Effector CD8-positive, alpha-beta T cell (primary cell): ENCODE measurements around the gene SLC16A7.

Experiments used
- DNase-seq: peaks from one replicate; lab custom pipeline; 2025; lab: John Stamatoyannopoulos, UW

SLC16A7 gene

DNA sequence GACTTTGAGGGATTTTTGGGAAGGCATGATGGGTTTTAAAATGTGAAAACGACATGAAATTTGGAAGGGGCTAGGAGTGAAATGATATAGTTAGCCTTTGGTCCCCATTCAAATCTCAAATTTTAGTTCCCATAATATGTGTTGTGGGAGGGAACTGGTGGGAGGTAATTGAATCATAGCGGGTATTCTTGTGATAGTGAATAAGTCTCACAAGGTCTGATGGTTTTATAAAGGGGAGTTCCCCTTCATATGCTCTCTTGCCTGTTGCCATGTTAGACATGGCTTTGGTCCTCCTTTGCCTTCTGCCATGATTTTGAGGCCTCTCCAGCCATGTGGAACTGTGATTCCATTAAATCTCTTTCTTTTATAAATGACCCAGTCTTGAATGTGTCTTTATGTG lies 72.8 kb downstream of the SLC16A7 start:
- no peak for DNase-seq

DNA sequence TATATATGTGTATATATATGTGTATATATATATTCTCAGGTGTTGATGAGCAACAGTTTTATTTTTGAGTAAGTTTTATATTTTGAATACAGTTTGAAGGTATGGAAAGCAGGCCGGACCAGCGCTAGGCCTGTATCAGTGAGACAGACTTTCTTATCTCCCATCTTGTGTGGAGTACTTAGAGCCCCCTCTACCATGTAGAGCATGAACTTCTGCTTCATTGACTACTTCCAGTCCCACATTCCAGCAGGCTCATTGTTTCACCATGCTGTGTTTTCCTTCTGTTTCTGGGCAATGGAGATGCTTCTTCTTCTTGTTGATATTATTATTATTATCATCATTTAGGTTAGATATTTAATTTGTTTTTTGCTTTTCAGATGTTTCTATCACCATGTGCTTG lies 76.4 kb downstream of the SLC16A7 start:
- DNase-seq = no peak

DNA sequence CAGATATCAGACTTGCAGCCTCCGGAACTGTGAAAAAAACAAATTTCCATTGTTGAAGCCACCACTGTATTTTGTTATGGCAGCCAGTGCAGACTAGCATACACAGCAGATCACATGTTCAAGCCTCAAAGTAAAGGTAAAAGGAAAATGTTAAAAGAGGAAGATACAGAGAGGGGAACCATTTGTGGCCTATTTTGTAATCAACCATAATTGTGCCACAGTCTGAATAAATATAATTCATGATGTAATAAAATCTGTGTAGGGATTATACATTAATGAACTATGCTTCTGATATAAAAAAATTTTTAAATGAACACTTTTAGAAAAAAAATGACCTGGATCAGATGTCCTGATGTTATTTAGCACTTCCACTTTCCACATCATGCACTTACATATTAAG lies 79.6 kb downstream of the SLC16A7 start:
- no peak for DNase-seq

DNA sequence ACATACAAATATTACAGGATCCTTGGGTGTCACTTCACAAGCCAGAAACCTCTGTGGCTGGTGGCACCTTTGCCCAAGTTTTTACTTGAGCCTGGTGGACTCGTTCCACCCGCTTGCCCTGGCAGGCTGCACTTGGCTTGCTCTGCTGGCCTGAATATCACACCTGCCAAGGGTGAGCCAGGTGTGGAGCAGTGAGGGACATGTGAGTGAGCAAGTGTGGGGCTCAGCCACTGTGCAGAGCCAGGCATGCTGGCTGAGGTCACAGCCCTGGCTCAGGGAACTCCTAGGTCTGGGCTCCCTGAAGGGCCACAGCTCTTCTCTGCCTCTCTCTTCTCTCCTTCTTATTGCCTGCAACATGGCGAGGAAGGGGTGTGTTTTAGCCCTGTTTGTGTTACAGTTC lies 82.0 kb downstream of the SLC16A7 start:
- no peak for DNase-seq

DNA sequence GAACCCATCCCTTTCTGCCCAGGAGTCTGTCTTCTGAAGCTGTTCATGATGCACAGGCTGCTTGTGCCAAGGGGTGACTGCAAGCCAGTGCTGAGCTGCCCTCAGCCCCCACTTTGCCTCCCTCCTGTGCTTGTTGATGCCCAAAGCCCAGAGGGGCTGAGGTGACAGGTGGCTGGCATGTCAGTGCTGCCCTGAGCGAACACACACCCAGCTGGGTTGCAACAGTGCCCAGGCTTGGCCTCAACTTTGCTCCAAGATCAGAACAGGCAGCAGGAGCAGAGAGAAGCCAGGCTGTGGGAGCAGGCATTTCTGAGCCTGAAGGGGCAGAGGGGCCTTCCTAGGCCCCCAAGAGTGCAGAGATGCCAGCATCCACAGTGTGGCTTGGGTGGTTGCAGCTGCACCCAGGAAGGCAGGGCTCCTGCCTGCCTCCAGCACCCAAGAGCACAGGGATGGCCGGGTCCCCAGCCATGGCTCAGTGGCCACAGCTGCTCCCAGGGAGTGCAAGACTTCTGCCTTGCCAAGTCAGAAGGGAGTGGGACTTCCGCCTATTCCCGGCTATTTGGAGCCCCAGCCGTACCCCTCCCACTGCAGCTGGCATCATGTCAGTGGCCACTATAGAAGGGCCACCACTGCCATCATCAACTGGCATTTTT lies 83.1 kb downstream of the SLC16A7 start:
- DNase-seq = no peak

DNA sequence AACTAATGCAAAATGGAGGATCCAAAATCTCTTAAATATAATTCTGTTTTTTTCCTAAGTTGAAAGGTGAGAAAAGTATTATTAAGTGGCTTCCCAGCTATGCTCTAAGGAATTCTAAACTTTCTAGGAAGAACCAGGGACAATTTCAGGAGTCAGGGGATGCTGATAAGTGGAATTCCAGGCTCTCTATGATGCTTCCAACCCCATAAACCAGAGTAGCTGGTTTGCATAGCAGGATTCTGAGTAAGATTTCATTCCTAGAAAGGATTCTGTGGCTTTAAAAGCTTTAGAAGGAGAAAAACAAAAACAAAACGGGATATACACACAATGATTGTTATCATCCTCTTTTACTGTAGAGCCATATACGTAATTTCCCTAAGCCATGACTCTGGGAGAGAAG lies 93.9 kb downstream of the SLC16A7 start:
- DNase-seq = no peak

DNA sequence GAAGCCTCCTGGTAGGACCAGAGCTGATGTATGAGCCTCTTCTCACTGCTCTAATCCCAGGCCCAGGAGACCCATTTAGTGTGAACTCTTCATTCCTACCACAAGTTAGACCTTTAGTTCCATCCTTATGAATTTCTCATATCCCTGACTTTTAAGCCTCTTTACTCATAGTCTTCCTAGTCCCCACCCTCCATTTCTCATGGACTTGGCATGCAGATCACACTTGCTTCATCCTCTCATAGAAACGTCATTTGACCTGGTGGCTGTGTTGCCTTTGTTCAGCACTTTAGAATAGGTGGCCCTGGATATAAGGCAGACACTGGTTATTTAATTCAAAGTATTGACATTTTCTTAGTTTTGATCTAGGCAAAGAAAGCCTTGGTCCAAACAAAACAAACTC lies 99.5 kb downstream of the SLC16A7 start:
- DNase-seq = no peak

DNA sequence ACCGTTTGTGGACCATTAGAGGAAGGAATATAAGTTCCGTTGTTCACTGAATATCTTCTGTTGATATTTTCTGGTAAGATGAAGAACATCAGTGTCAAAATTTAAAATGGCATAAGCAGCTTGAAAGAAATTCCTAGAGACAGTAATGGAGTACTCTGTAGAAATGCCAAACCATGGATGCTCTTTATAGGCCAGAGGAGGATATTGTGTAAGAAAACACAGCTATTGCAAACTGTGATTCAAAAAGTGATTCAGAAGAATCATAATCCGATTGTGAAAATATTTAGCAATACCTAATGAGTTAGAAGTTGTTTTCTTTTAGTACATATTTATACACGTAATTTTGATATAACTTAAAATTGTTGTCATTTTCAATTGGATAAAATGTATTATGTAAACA lies 102.8 kb downstream of the SLC16A7 start:
- no peak for DNase-seq

DNA sequence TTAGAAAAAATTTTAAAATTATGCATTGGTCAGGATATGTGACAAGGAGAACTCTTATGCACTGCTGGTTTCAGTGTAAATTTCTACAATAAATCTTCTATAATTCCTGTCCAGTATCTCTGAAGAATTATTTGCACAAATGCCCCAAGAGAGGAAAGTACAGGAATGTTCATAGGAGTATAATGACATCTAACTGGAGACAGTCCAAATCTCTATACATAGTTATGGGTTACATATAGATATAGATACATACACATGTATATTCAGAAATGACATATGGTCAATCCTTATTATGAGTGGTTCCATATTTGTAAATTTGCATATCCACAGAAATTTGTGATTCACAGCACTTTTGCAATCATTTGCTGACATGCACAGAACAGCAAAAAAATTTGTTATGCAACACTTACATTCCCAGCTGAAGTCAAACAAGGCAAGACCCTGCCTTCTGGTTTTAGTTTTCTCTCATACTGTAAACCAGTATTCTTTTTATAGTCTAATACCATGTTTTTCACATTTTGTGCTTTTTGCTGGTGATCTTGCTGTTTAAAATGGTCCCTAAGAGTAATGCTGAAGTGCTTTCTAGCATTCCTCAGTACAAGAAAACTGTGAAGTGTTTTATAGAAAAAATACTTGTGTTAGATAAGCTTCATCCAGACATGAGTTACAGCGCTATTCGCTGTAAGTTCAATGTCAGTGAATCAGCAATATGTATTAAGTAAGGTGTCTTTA lies 103.8 kb downstream of the SLC16A7 start:
- no peak for DNase-seq

DNA sequence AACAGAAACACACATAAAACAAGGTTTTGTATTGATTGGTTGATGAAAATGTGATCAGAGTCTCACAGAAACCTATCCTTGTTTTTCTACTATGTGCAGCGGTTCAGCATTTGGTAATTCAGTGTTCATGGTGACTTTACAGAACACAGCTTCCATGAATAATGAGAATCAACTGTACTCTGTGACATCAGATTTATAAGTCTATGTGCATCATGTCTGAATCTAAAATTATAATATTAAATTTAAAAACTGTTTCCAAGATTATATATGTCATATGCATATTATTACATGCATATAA lies 104.3 kb downstream of the SLC16A7 start:
- DNase-seq = no peak

DNA sequence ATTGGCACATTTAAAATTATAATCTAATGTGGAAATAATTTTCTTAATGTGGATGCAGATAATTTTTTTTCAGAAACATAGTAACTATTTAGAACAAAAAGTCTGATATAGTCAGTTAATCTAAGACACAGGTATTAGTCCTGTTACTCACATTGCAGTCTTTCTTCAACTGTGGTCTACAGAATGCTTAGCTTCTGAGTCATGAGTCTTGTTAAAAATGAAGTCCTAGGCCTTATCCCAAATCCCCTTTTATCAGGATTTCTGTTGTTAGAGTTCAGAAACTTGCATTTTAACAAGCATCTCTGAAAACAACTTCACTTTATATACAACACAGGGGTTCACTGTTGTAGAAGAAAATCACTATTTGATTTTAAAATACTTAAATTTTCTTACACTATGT lies 112.2 kb downstream of the SLC16A7 start:
- no peak for DNase-seq

DNA sequence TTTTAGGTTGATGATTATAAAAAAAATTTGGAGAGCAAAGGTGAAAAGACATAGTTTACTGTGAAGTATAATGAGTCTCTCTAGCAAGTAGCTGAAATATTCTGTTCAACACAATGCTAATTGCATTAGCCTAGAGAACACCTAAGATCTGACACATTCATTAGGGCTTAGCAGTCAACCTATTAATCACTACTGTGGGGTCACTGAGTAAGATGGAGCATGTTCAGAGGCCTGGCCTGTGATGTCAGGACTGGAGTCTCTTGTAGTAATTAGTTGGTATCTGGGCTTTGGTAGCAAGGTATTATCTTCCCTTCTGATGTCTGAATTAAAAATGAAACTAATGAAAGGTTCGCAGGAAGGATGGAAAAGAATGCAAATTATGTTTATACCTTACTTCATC lies 112.7 kb downstream of the SLC16A7 start:
- no peak for DNase-seq

DNA sequence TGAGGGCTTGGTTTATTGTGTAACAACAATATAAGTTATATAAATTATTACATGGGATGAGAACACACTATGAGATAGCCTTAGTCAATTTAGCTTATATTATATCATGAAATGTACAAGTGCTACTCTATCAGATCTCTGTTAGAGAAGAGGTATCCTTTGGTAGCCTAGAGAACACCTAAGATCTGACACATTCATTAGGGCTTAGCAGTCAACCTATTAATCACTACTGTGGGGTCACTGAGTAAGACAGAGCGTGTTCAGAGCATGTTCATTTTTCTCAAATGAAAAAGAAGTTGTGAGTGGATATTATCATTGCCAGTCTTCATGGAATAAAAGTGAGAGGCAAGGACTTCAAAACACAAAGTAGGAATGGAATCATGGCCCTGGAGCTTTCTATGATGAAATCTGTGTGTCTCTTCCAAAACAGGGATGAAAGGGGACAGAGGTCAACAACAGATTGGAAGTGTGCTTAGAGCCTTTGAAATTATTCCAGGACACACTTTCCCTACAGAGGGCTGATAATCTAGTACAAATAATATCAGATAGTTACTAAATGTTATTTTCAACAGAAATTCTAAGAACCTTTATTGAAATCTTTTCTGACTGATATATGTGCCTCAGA lies 114.3 kb downstream of the SLC16A7 start:
- DNase-seq = no peak

DNA sequence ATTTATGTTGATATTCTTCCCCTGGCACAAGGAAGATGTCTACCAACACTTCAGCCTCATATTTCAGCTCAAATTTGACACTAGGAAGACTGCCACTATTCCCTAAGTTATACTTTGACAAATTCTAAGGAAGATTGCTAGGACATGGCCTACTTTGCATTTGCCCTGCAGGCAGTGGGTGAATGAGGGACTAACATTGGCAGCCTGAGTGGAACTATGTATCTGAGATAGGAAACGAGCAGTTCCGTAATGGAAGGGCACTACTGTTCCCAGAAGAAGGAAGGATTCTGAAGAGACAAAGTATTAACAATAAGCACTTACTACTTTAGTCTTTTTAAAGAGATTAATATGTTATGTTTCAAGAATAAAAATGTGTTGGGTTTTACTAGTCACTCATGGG lies 115.1 kb downstream of the SLC16A7 start:
- DNase-seq = no peak

DNA sequence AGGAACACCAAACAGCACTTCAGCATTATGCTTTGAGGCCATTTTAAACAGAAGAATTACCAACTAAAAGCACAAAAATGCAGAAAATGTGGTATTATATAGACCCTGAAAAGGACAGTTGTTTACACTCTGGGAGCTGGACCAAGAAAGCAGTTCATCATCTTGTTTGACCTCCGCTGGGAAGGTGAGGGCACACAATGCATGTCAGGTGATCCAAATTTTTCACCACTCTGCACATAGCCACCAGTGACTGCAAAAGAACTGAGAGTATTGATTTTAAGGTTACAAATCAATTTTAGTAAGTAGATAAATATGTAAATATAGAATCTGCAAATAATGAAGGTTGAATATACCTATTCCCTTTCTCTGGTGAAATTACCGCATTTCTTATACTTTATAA lies 119.6 kb downstream of the SLC16A7 start:
- DNase-seq = no peak

DNA sequence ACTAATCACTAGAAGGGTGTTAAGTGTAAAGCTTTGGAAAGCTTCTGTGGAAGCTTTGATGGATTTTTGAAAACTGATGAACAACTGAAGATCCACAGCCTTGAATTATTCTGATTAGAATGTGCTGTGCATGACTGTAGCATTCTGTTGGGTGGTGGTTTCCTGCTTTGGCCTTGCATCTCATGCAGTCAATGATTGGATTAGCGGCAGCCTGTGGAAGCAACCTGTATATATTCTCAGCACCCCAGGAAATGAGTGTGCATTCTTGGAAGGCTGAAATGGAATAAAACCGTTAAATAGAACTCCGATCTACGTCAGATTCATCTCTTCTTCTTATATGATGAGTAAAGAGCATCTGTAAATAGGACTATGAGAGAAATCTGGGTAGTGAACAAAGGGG lies 120.2 kb downstream of the SLC16A7 start:
- no peak for DNase-seq

DNA sequence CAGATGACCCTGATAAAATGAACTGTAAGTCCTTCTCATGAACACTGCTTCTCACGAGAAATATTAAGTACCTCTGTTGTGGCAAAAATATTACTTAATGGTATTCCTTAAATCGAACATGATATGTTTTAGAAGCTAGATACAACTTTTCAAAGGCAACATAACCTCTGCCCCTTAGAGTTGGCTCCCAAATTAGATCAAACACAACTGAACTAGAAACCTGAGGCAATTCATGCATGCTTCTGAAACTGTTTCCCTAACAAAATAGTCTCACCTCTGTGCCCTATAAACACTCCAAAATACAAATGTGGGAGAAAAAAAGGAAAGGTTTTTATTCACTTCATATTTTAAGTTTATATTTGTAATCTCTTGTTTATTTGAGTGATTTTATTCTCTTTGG lies 121.6 kb downstream of the SLC16A7 start:
- no peak for DNase-seq

DNA sequence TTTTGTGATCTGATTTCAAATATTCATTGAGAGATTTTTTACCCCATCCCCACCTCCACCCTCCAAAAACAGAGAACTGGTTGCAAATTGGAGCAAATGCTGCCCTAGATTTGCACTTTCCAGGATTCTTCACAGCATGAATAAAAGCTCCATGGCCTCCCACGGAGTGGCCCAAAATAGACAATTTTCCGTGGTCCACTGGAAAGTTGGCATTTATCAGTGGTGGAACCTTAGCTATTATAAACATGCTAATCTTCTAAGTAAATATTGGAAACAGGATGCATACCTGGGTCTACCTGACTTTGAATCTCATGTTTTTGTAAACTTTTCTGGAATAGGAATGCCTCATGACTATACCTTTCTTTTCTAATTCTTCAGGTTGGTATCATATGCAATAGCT lies 123.9 kb downstream of the SLC16A7 start:
- DNase-seq = no peak

DNA sequence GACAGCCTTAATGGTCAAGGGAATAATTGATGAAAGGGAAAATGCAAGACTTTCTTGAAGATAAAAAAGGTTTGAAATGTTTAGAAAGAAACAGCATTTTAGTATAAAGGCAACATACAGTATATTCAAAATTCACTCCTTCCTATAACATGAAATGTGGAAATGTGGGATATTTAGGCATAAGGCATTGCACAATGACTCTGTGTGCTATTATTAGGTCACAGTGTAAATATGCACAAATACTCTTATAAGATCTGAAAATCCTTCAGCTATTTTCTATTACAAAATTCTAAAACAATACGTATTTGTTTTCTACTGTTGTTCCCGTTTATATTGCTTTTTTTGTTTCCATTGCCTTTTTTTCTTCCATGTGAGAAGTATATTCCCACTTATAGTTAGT lies 127.7 kb downstream of the SLC16A7 start:
- DNase-seq = no peak

DNA sequence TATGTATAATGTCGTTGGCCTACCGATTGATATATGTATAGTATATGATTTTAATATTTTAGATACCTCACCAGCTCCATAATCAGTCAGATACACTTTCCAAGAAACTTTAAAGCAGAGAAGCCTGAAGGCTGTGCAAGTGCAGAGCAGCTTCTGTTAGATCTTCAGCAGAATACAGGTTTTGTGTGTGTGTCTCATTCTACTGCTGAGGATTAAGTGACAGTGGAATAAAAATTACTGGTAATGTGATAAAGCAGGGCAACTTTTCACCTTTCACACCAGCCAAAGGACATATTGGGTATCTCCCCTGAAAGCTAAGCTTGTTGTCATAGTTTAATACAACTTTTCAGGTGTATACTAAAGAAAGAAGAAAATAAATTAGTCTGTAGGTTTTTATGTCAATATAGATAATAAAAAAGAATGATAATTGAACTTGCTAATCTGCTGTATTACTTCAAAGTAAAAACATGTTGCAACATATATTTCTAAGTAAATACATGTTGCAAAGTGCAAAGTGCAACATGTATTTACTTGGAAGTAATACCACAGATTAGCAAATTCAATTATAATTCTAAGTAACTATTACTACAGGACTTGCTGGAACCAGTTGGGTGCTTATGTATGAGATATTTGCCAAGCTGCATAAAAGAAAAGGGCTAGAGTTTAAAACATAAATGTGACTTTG lies 128.3 kb downstream of the SLC16A7 start:
- DNase-seq = no peak

DNA sequence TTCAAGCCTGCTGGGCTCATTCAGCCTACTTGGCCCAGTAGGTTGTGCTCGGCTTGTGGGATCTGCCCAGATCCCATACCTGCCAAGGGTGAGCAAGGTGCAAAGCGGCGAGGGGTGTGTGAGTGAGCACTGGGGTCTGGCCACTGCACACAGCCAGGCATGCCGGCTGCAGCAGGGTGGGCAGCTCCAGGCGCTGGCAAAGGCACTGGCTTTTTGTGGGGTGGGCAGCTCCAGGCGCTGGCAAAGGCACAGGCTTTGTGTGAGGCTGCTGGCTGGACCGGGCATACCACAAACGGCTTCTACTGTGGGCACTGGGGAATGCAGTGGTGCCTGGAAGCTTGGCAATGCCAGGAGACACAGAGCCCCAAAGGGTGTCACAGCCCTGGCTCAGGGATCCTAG lies 137.4 kb downstream of the SLC16A7 start:
- DNase-seq = no peak

DNA sequence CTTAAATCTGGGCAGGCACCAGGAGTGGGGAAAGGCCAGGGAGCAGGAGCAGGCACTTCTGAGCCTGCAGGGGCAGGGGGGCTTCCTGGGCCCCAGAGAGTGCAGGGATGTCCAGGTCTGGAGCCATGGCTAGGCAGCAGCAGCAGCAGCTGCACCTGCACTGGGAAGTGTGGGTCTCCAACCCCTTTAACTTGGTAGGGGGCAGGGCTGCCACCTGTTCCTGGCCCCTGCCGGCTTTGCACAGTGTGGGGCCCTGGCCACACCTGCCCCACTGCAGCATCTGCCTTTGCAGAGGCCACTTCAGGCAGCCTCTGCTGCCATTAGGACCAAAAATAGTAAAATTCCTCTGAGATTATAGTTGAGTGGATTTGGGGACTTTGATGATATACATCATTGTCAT lies 138.5 kb downstream of the SLC16A7 start:
- DNase-seq = no peak

DNA sequence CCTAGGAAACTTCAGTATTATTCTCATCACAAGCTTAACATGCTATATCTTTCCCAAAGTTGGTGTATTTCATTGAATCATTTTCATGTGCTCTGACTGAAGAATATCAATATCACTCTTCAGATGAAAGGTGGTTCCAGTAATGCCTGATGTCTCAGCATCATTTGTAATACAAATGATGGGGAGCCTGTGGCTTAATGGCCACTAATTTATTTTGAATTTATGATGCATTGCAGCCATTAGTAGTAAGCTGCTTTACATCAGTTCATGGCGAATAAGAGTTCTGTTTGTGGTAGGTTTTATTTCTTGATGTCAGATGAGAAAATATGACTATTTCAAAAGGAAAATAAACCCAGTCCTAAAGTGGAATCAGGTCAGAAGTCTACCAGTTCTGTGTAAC lies 139.4 kb downstream of the SLC16A7 start:
- no peak for DNase-seq
